Prostate gland (tissue), 2 donors: Measurements from ENCODE around the gene ULK4. TPM values are rescaled to one million over a fixed set of nuclear protein-coding genes. Genes with fewer than 3 reads are reported as not detected.

Experiments
- DNase-seq: peaks from one replicate; pipeline ENCODE4 v3.0.0-alpha.2; 2019; ENCODE audit warnings: low spot score
- H3K27ac ChIP-seq, 2 donors: fragments of 200-600 bp; sonication (generic); 2 replicates each; pipeline ENCODE4 v1.5.1; 2017 to 2019
- H3K27me3 ChIP-seq: fragments of 200-600 bp; sonication (generic); replicated peaks from 2 replicates; pipeline ENCODE4 v1.5.1; 2019; ENCODE audit not compliant: insufficient read depth
- H3K36me3 ChIP-seq, 2 donors: fragments of 200-600 bp; sonication (generic); 1 replicate in 1 of 2; 2 replicates in 1 of 2; pipeline versions ENCODE4 v1.5.1 to v1.8.1; 2017 to 2019
- H3K4me1 ChIP-seq: fragments of 200-600 bp; sonication (generic); replicated peaks from 2 replicates; pipeline ENCODE4 v1.5.1; 2019
- H3K4me3 ChIP-seq, 2 donors: fragments of 200-600 bp; sonication (generic); 2 replicates each; pipeline ENCODE4 v1.5.1; 2017 to 2019
- H3K9me3 ChIP-seq: fragments of 200-600 bp; sonication (generic); 2 replicates; pipeline ENCODE4 v1.5.1; 2017
- CTCF ChIP-seq, 4 experiments: fragments of 200-600 bp in 2 of 4; fragments of 450-650 bp in 2 of 4; sonication (generic) in 2 of 4; IDR thresholded peaks; 1 replicate in 3 of 4; 2 replicates in 1 of 4; pipeline ENCODE4 v1.5.1; 2016 to 2019; ENCODE audit warnings: antibody characterized with exemption in 4 of 4, mild to moderate bottlenecking in 2 of 4, moderate library complexity in 2 of 4
- POLR2A ChIP-seq: fragments of 450-650 bp; IDR thresholded peaks from one replicate; pipeline ENCODE4 v1.6.1; 2016; ENCODE audit warnings: antibody characterized with exemption, mild to moderate bottlenecking
- POLR2AphosphoS5 ChIP-seq: sonication (generic); formaldehyde crosslinking; IDR thresholded peaks from one replicate; pipeline ENCODE4 v1.6.1; 2017; ENCODE audit warnings: antibody characterized with exemption
- WGBS: methylation state at CpG from one replicate; pipeline ENCODE4 v1.1.5; 2018; 5-methylcytosine and 5-hydroxymethylcytosine counted together
- intact Hi-C: fragments of 100-400 bp; cut with DNase I; formaldehyde crosslinking; loops from one replicate; pipeline ENCODE4 v1.14.2; 2022
- total RNA-seq, 2 donors: library from RNA; depleted of rRNA; stranded (reverse); fragments of >200 nt; gene quantifications; one replicate each; pipeline ENCODE4 v1.1.0, GENCODE V29; 2016

Gene ULK4
- total RNA-seq, 2 donors from 2014 or later = 23.1 to 33.7 TPM

- H3K27me3 ChIP-seq = no peaks in the 10 kb centered on the region
- TF ChIP-seq POLR2A (no peak), POLR2AphosphoS5 (no peak), CTCF (IDR thresholded peaks at IDR 0.05) (no peak)
- no peak overlapping the region for H3K4me3 ChIP-seq
- intact Hi-C loops = no loop called here
- no peak overlapping the region for H3K27ac ChIP-seq
- no peaks in the 10 kb centered on the region for H3K36me3 ChIP-seq
- 78% methylated on average over 2 of the region's 2 CpGs for WGBS
- DNase-seq = no peak
- no peaks in the 10 kb centered on the region for H3K4me1 ChIP-seq
- H3K9me3 ChIP-seq = no peaks in the 10 kb centered on the region
These were observed 484.4 kb downstream of the ULK4 start for GRCh38 chr3:41477399-41478014.

- Histone ChIP-seq H3K36me3 (no peaks in the 10 kb centered on the region), H3K9me3 (no peaks in the 10 kb centered on the region), H3K4me3 (no peak overlapping the region), H3K27me3 (no peaks in the 10 kb centered on the region), H3K4me1 (no peaks in the 10 kb centered on the region), H3K27ac (no peak overlapping the region)
- TF ChIP-seq CTCF (IDR thresholded peaks at IDR 0.05) = no peak
- WGBS = 100% methylated on average over 1 of the region's 1 CpG
- DNase-seq = no peak
- intact Hi-C loops = no loop called here
These were observed 492.8 kb downstream of the ULK4 start for GRCh38 chr3:41469083-41469482.

GRCh38 chr3:41467481-41467880, 494.4 kb downstream of the ULK4 start:
- Histone ChIP-seq H3K27me3 (no peaks in the 10 kb centered on the region), H3K4me1 (no peaks in the 10 kb centered on the region), H3K36me3 (no peaks in the 10 kb centered on the region), H3K4me3 (no peak overlapping the region), H3K27ac (no peak overlapping the region), H3K9me3 (no peaks in the 10 kb centered on the region)
- WGBS = 75% methylated on average over 1 of the region's 1 CpG
- intact Hi-C loops = no loop called here
- TF ChIP-seq POLR2A (no peak), CTCF (IDR thresholded peaks at IDR 0.05) (no peak), POLR2AphosphoS5 (no peak)
- DNase-seq = no peak

- Histone ChIP-seq H3K27ac (no peak overlapping the region), H3K4me3 (no peak overlapping the region), H3K9me3 (no peaks in the 10 kb centered on the region), H3K27me3 (no peaks in the 10 kb centered on the region), H3K36me3 (no peaks in the 10 kb centered on the region), H3K4me1 (no peaks in the 10 kb centered on the region)
- no peak for DNase-seq
- TF ChIP-seq POLR2A (no peak), CTCF (IDR thresholded peaks at IDR 0.05) (no peak), POLR2AphosphoS5 (no peak)
- intact Hi-C loops = no loop called here
- WGBS = 59% methylated on average over 1 of the region's 1 CpG
These were observed 497.0 kb downstream of the ULK4 start for GRCh38 chr3:41464858-41465257.

- Histone ChIP-seq H3K4me1 (no peaks in the 10 kb centered on the region), H3K4me3 (no peak overlapping the region), H3K27me3 (no peaks in the 10 kb centered on the region), H3K27ac (no peak overlapping the region), H3K9me3 (no peaks in the 10 kb centered on the region), H3K36me3 (no peaks in the 10 kb centered on the region)
- DNase-seq = no peak
- intact Hi-C loops = no loop called here
- whole genome bisulfite sequencing = 94% methylated on average over 2 of the region's 2 CpGs
- TF ChIP-seq POLR2A (no peak), POLR2AphosphoS5 (no peak), CTCF (IDR thresholded peaks at IDR 0.05) (no peak)
These were observed 497.5 kb downstream of the ULK4 start for GRCh38 chr3:41464401-41464800.
